GM19240 (cell line): ENCODE results near the gene ANAPC2.
A peak's percentile ranks its signal among the peaks of the same experiment; 100 is the strongest.

Source experiments
- DNase-seq: peaks from one replicate; pipeline ENCODE4 v3.0.0; 2011; ENCODE audit warnings: low spot score; ENCODE audit not compliant: insufficient read length

ANAPC2 gene

DNA sequence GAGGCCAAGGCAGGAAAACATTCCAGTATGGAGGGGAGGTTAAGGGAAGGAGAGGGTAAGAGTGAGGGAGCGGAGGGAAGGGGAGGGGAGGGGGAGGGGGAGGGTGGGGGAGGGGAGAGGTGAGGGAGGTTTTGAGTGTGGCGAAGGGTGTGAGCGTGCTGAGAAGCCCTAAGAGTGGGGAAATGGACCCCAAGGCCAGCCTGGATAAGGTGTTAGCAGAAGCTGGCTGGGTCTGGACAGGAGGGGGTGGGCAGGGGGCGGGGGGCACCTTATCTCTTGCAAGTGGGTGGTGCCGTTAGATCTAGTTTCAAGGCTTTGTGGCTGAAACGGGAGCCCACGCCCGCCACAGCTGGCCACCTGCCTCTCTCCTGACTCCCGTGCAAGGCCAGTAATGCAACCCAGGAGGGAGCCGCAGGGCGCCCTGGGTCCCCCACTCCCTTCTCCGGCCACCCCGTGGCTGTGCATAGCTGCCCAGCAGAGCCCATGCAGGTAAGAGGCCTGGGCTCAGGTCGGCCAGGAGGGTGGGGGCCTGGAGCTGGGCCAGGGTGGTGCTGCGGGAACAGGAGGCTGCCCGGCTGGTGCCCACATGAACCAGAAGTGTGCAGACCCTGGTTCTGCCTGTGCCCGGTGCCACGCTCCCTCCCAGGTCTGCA, 39.6 kb upstream of the ANAPC2 start:
- no peak for DNase-seq

- DNase-seq, result peak; percentile 86
Observed at GRCh38 chr9:137227054-137227852, 38.9 kb upstream of the ANAPC2 start, which contains the start of gene RNF224. TSS of gene RNF224 (plus strand) at chr9:137227502. CDS start at chr9:137228336, 834 bp downstream.

DNA sequence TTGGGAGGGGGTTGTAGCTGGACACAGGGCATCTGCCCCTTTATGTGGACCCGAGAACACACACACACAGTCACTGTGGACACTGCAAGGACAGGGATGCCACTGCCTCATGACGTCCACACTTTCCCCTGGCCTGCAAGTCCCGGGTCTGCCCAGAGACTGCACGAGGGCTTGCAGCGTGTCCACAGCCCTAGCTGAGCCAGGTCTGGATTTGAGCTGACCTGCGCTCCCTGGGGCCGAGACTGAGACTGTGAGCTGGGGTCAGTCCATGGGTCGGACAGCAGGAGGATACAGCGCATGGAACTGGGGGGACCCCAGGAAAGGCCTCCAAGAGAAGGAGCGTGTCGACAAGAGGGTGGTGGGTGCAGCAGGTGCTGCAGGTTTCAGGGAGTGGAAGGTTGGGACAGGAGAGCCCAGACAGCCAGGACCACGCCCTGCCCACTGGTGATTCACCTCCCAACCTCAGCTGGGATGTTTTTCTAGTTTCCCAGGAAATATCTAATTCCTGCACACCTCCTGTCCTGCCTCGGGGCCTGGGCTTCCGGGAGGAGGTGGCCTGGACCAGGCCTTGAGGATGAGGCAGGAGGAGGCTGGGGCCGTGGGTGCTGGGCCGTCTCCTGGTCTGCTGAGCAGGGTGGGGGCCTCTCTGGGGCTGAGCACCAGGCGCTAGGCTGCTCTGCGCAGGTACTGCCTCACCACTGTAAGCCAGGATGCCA, 38.1 kb upstream of the ANAPC2 start:
- no peak for DNase-seq

GRCh38 chr9:137225699-137226331, 37.5 kb upstream of the ANAPC2 start:
- no peak for DNase-seq

DNA sequence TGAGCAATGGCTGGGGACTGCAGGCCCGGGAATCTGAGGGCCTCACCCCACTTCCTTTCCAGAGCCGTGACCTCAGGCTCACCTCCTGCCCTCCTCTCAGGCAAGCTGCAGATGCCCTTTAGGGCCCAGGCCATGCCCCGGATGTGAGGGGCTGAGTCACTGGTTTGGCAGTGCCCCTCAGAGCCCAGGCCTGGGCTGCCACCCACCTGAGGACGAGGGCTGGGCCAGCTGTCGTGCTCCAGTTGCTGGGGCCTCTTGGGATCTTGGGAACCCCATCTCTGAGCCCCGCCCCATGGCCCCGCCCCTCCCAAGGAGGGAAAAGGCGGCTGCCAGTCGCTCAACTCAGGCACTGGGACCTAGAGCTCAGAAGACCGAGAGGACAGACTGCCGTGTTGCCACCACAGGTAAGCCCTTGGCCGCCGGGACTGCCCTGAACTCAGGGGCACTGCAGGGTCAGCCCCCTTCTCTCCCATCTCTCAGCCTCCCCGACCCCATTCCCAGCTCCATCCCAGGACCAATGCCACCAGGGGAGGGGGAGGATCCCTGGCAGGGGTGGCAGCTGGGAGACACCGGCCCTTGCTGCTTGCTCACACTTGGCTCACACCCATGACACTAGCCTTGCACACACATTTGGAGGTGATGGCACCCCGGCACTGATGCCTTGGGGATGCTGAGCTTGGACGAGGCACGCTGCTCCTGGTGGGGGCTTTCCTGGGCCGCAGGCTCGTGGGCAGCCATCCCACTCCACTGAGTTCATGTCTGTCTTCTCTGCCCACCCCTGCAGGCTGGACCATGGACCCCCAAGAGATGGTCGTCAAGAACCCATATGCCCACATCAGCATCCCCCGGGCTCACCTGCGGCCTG, 36.7 kb upstream of the ANAPC2 start, which contains the start of gene CYSRT1:
Gene CYSRT1, plus strand, starts transcription at position 345 of the 865 bp plus-strand sequence. Its CDS starts 448 bp downstream, at position 793.
- DNase-seq, result no peak

- DNase-seq, result peak; percentile 100
Observed at GRCh38 chr9:137223078-137223970, 35.0 kb upstream of the ANAPC2 start.

DNA sequence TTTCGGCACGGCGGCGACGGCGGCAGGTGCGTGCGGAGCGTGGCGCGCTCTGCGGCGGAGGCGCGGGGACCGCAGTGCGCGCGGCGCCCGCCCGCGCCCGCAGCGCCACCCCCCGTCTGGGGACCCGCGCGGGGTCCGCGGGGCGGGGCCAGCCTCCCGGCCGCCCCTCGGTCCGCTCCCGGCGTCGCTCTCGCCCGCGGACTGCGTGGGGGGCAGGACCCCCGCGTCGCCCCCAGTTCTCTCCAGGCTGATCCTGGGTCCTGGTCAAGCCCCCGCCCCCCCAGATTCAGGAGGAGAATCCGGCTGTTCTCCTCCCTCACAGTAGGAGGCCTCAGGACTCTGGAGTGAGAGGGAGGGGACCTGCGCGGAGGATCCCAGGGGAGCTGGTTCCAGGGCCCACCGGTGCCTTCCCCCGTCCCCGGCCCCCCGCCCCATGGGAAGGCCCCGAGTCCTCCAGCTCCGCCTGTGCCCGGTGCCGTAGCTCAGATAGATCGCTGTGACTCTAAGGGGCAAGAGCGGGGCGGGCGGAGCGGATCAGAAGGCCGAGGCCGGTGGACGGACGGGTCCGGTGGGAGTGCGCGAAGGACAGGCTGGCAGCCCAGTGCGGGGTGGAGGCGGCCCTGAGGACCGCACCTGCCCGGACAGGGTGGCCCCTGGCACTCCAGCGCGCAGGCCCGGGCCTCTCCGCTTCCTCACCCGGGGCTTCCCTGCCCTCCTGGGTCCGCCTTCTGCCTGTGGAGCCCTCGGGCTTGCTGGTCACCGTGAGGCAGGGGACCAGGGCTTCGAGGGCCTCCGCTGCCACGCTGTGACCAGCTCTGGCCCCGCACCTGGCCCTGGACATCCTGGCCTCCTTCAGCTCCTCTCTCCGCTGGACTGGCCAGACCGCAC, 34.1 kb upstream of the ANAPC2 start, which contains the start of gene RNF208:
Gene RNF208, minus strand, starts transcription at position 51 of the 888 bp plus-strand sequence. CDS start 1,028 bp downstream, outside the sequence.
- DNase-seq, result no peak

GRCh38 chr9:137221506-137222111, 33.2 kb upstream of the ANAPC2 start:
- DNase-seq, result no peak

- DNase-seq, result no peak
Observed at GRCh38 chr9:137221095-137221505, 32.7 kb upstream of the ANAPC2 start.

- no peak for DNase-seq
Observed at GRCh38 chr9:137220317-137221094, 32.1 kb upstream of the ANAPC2 start.

- DNase-seq, result no peak
Observed at GRCh38 chr9:137219757-137220316, 31.5 kb upstream of the ANAPC2 start.

- no peak for DNase-seq
Observed at GRCh38 chr9:137218754-137219271, 30.5 kb upstream of the ANAPC2 start.

GRCh38 chr9:137218212-137218753, 29.9 kb upstream of the ANAPC2 start:
- no peak for DNase-seq

DNA sequence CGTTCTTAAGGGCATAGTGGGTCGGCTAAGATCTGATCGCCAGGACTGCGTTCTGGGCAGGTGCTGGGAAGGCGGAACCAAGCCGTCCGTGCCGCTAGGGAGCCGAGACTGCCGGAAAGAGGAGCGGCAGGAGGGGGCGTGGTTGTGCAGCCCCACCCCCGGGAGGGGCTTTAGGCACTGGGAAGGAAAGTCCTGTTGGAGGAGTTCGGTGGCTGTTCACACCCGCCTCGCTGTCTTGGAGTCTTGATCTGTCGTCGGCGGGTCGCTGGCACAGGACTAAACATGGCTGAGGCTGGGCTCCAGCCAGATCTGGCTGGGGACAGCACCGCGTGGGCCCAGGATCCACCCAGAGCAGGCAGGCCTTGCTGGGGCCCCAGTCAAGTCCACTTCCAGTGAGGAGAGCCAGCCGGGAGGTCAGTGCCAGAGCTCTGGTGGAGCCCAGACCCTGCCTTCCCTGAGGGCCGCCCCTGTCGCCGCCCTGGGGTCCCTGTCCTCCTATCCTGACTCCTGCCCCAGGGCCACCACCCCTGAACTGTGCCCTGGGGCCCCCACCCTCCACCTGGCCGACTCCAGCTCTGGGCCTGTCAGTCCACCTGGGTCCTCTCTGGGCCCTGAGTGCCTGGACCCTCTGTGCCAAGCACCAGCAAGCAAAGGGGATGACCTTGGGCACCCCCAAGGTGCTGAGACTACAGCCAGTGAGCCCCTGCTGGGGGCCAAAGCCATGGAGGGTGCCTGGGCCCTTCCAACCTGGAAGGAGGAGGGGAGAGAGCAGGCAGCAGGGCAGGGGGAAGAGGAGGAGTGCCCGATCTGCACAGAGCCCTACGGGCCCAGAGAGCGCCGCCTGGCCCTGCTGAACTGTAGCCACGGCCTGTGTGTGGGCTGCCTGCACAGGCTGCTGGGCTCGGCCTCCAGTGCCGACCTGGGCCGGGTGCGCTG, 29.2 kb upstream of the ANAPC2 start:
- DNase-seq, result no peak
